Measurements from ENCODE around the gene PRKCB.

Gene PRKCB

GRCh38 chr16:23867566-23867965, 31.8 kb downstream of the PRKCB start:
- DNase-seq = no peak

DNA sequence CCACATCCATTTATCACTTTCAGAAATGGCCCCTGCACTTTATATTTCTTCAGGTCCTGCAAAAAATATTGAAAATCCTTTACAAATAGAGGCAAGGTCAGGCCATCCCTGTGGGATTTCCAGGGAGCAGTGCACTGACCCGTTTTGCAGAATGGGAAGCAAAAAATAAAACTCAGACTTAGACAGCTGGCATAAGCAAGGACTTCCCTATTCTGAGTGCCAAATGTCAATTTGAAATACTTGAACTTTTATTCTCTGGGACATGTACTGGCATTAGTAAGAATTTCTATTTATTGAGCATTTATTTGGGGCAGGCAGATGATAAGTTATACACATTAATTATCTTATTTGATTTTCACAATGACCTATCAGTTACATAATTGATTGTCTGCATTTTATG, 32.4 kb downstream of the PRKCB start:
- no peak for DNase-seq

- DNase-seq = no peak
Observed at GRCh38 chr16:23869052-23869451, 33.3 kb downstream of the PRKCB start.

GRCh38 chr16:23871924-23872323, 36.1 kb downstream of the PRKCB start:
- DNase-seq = no peak

- no peak for DNase-seq
Observed at GRCh38 chr16:23874613-23875294, 39.0 kb downstream of the PRKCB start.

- no peak for DNase-seq
Observed at GRCh38 chr16:23876256-23876896, 40.6 kb downstream of the PRKCB start.

- no peak for DNase-seq
Observed at GRCh38 chr16:23877107-23878070, 41.6 kb downstream of the PRKCB start.

DNA sequence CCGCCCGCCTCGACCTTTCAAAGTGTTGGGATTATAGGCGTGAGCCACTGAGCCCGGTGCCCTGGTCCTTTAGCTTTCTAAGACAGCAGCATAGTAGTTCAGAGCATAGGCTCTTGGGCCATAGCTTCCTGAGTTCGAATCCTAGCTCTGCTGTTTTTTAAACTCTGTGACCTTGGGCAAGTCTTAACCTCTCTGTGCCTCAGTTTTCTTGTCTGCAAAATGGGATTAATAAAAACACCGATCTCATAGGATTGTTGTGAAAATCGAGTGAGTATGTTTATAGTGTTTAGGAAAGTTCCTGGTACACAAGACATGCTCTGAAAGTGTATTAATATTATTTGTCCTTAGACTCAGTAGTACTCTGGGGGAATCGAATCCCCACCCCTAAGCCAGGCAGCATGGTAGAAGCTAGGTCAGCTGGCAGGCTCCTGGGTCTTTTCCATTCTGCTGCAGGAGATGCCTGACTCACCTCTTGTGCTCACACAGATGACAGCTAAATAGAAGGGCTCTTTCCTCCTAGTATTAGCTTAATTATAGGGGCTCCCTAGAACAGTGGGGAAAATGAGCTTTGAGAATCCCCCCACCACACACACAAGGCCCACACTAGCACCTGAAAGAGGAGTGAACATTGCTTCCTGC, 44.1 kb downstream of the PRKCB start:
- DNase-seq = no peak

DNA sequence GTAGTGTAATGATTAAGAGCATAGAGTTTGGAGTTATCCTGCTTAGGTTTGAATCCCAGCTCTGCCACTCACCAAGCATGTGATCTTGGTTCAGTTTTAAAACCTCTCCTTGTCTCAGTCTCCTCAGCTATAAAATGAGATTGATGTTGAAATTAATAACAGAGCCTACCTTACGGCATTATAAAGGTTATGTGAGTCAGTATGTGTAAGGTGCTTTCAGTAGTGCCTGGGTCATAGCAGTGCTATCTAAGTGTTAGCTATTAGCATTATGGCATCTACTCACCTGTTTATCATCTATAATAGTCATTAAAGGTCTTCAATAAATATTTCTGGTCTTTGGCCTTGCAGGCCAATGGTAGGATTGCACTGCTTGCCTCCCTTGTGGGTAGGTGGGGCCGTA, 53.4 kb downstream of the PRKCB start:
- no peak for DNase-seq

- DNase-seq = no peak
Observed at GRCh38 chr16:23893986-23894385, 58.2 kb downstream of the PRKCB start.

- no peak for DNase-seq
Observed at GRCh38 chr16:23895052-23895451, 59.3 kb downstream of the PRKCB start.

DNA sequence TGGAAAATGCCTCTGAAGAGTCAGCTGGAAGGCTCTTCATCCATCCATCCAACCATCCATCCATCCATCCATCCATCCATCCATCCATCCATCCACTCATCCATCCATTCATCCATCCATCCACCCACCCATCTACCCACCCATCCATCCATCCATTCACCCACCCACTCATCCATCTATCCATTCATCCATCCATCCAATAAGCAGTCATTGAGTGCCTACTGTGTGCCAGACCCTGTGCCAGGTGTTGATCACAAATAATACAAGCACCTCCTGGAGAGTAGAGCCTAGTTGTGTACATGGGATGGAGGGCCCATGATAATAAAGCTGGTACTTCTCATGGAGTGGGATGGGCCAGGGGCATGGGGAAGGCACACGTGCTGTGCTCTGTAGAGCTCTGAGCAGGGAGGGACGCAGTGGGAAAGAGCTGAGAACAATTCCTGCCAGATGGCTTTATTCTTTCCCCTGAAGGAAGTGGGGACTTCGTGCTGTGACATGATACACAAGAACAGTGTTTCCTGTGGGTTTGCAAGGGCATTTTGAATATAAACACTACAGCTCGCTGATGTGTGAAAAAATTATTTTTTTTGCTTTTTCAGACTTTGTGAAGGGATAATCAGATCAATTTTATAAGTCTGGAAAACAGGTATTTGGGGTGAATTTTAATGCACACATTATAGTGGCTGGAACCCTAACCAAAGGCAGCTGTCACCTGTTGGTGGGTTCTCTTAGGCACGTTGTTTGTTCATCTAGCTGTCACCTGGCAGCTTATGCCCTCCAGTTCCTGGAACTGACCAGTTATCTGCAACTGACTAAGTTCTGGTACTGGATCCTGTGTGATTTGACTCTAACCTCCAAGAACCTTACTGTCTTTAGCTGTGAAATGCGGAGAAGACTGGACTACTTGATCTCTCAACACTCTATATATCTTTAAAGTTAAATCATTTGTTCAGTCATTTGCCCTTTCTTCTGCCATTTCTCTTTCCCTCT, 61.3 kb downstream of the PRKCB start:
- DNase-seq = no peak

- DNase-seq = no peak
Observed at GRCh38 chr16:23898682-23899430, 63.1 kb downstream of the PRKCB start.

- DNase-seq = no peak
Observed at GRCh38 chr16:23899869-23900268, 64.1 kb downstream of the PRKCB start.

- DNase-seq = no peak
Observed at GRCh38 chr16:23900480-23901177, 64.8 kb downstream of the PRKCB start.

DNA sequence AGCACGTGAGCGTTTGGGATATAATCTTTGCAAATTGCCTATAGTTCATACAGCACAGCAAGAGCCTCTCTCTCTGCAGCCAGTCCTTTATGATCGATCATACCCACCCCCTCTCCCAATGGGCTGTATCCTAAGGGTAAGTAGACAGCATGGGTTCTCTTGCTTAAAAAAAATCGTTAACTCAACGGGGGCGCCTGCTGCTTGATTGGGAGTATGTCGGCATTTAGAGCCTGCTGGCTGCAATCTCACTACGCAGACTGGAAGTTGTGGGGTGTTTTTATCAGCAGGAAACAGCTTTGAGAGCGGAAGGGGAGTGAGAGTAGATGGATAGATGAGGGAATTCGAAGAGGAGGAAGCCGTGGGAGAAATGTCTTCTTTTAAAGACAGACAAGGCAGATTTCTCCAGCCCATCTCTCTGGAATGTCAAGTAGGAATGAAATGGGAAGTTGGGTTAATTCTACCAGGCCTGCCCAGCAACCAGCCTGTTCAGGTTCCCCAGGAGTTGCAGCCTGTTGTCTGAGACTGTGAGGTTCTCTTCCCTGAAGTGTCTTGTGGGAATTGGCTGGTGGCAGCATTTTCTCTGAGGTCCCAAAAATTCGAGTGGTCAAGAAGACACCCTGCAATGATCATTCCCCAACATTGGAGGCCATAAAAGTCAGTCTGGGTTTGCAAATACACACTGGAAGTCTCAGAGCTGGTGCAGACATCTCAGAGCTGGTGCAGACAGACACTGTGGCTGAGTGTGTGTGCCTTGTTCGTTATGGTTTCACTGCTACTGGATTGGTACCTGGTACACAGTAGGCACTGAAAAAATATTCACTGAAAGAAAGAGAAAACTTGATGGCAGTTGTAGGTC, 65.6 kb downstream of the PRKCB start:
- DNase-seq = no peak

- DNase-seq = no peak
Observed at GRCh38 chr16:23902034-23902747, 66.4 kb downstream of the PRKCB start.

- no peak for DNase-seq
Observed at GRCh38 chr16:23902748-23903414, 67.1 kb downstream of the PRKCB start.

All from NCI-H2081 treated with DMSO at 0.1 percent for 48 hours (cell line).